Measurements from ENCODE around the gene EVPL.
"Not testable (repeated sequence)": the region's sequence is repeated elsewhere in the genome, so short reads cannot be mapped to it uniquely, and the experiment has no call there.

The EVPL gene

DNA sequence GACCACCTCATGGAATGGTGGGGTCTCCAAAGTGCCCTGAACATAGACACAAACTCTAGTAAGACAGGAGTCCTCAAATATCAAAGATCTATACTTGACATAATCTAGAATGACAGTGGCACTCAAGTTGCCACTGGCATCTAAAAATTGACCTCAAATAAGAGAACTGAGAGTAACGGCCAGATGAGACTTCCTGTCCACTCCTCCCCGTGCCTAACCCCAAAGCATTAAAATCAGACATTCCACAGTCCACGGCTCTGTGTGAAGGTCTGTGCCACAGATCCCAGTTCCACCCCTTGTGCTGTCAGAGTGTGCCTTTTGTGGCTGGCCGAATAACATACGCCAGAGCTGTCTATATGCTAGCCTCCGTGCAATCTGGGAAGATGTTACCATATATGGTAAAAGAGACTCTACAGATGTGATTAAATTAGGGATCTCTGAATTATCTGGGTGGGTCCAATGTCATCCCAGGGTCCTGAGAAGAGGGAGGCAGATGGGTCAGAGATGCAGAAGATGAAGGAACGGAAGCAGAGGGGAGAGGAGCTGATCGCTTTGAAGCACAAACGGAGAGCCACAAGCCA lies 21.0 kb upstream of the EVPL start:
- DNase-seq, result no peak

DNA sequence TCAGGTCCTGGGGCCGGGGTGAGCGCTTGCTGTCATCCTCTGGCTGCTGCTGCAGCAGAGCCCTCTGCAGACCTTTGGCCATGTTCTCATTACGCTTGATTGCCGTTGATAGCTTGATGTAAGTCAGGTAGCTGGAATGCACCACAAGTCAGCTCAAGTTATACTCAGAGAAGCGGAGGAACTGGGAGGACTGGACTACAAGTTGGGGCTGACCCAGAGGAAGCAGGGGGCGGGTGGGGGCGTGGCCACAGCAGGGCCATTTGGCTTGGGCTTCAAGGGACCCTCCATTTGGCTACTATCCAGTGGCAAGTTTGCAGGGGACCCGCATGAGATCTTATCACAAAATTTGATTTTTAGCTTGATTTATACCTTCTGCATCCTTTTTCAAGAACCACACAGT lies 19.0 kb upstream of the EVPL start:
- DNase-seq, result no peak

DNA sequence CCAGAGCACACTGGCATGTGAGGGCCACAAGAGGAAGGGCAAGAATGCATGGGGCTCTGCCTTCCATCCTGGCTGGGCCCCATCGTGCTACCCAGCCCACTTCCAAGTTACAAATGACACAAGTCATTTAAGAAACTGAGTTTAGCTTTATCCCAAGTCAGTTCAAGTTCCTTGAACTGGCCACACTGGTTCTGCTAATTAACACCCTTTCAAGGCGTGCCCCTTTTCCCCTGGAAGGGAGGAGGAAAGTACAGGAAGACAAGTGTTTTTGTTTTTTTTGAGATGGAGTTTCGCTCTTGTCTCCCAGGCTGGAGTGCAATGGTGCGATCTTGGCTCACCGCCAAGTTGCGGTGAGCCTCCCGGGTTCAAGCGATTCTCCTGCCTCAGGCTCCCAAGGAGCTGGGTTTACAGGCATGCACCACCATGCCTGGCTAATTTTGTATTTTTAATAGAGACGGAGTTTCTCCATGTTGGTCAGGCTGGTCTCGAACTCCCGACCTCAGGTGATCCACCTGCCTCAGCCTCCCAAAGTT lies 17.4 kb upstream of the EVPL start:
- not testable (repeated sequence) for DNase-seq

GRCh38 chr17:76042868-76043267 lies 15.8 kb upstream of the EVPL start:
- not testable (repeated sequence) for DNase-seq

- no peak for DNase-seq
These were observed 13.3 kb upstream of the EVPL start for GRCh38 chr17:76040376-76040775.

- DNase-seq, result no peak
These were observed 12.0 kb upstream of the EVPL start for GRCh38 chr17:76039121-76039520.

DNA sequence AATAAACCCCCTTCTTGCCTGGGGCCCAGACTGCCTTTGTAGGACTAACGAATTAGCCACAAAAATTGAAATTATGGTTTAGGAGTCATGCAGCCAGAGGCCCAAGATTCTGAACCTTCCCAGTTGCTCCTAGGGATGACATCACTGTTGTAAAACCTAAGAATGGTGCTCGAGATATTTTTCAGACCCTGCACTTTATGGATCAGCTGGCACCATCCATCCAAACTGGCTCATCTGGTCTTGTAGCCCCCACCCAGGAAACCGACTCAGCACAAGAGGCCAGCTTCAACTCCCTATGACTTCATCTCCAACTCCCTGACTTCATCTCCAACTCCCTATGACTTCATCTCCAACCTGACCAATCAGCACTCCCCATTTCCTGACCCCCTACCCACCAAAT lies 10.9 kb upstream of the EVPL start:
- DNase-seq, result no peak

DNA sequence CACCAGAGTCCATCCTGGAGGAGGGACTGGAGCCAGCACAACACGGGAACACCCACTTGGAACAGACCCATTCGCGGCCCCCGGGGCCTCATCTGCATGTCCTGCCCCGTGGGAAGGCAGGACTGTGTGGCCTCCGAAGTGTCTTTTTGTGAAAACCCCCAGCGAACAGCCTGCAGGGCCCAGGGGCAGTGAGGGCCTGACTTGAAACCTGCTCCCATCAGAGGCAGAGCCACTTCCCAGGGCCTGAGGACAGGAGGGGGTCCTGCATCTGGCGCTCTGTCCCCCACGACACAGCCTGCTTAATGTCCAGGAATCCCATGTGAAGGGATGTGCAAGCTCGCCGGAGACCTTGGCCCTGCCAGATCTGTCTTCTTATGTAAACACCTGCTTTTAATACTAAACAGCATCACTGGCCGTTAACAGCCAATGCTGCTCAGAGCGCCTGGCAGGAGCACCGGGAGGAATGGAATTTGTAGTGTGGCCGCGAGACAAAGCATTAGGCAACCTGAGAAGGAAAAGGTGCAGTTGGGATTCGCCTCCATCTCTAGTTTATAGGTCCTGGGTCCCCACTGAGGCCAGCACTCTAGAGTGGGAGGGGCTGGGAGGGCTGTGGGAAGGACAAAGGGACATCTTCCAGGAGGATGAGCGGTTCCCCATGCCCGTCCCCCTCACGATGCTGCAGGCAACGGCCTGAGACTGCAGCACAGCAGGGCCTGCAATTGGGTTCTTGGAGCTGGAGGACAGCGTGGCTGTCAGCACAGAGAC lies 9.6 kb upstream of the EVPL start:
- DNase-seq, result peak; percentile 73 to 87

DNA sequence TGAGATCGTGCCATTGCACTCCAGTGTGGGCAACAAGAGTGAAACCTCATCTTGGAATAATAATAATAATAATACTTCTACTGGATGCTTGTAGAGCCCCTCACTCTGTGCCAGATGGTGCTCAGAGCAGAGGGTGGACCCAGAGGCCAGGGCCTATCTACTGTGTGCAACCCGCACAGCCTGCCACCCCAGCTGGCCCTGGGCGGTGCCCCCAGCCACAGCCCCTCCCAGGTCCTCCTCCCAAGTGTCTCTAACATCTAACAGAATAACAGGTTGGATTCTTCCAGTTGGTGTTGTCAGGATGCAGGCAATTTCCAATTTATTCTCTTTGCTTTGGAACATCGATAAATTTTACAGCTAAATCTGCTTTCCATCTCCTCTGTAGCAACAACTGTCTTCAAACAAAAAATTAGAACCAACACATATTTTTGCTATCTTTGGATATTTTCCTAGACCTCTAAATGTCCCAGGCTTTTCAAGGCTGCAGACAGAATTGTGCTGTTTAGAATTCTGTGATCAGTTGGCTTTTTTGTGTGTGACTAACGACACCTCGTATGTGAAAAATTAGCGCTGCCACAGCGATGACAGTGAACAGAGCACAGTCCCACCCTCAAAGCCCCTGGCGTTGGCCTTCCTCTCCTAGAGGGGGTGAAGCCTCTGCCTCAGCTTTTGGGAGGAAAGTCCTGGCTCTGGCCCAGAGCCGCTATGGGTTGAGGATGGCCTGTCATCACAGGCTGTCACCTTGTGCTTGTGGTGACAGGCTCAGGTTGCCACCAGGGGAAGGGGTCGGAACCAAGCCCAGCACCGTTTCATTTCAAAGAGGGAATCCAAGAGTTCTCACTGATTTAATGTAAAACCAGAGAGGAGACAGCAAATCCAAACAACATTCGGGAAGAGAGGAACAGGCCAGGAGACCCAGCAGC lies 7.6 kb upstream of the EVPL start:
- no peak for DNase-seq

DNA sequence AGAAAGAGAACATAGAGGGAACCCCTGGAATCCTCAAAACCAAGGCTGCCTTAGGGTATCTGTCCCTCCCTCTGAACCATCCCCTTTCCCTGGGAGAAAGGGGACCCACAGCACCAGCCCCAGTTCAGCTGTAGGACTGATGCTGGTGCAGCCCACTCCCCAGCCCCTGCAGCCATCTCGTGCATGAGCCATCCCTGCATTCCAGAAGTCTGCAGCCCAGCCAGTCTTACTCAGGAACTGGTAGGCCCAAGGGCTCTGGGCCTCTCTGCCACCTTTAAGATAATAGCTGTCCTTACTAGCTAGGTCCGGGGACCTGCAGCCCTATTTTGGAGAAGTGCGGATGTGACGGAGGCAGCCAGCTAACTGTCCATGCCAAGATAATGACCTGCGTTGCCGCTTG lies 6.0 kb upstream of the EVPL start:
- no peak for DNase-seq

GRCh38 chr17:76032780-76033108 lies 5.6 kb upstream of the EVPL start:
- DNase-seq, result no peak

GRCh38 chr17:76032073-76032779 lies 5.1 kb upstream of the EVPL start:
- DNase-seq, result no peak

DNA sequence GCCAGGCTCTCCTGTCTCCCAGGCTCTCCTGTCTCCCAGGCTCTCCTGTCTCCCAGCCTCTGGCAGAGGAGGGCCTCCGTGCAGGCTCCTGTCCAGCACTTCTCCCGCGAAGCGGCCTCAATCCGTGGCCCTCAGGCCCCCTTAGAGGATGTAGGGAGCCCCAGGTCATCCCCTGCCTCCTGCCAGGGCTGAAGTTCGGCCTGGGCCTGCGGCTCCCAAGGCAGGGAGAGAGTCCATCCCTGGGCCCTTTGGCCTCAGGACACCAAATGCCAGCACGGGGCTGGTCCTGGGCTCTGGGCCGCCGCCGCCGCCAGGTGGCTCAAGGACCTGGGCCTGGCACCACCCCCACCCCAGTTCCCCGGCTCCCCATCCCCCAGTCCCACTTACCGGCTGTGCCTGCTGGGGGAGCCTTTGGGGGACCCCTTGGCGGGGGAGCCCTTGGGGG lies 370 bp downstream of the EVPL start:
- DNase-seq, result peak; percentile 15 to 69

- DNase-seq, result no peak
These were observed 1.8 kb downstream of the EVPL start for GRCh38 chr17:76025294-76025693.

DNA sequence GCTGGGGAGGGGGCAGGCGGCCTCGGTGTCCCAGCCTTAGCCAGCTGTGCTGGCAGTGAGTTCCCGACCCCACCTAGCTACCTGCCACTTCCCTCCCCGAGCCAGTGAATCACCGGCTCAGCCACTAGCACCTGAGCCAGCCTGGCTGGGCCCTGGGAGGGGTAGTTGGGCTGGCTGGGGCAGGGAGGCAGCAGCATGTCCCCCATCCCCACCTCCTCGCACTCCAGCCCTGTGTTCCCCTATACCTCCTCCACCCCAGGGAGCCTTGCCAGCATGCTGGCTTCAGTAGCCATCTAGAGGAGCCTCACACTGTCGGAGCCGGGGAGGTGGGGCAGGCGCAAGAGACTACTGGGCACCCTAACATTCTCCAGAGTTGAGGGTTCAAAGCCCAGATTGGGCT lies 2.8 kb downstream of the EVPL start:
- no peak for DNase-seq

- DNase-seq, result no peak
These were observed 3.2 kb downstream of the EVPL start for GRCh38 chr17:76023900-76024237.

- no peak for DNase-seq
These were observed 3.9 kb downstream of the EVPL start for GRCh38 chr17:76022973-76023899.

GRCh38 chr17:76022285-76022684 lies 4.8 kb downstream of the EVPL start:
- no peak for DNase-seq

- DNase-seq, result no peak
These were observed 7.2 kb downstream of the EVPL start for GRCh38 chr17:76019833-76020467.

- DNase-seq, result no peak
These were observed 8.3 kb downstream of the EVPL start for GRCh38 chr17:76018801-76019200.

GRCh38 chr17:76018340-76018680 lies 8.8 kb downstream of the EVPL start:
- no peak for DNase-seq
